Stimulated activated naive CD8-positive, alpha-beta T cell treated with anti-CD3 and anti-CD28 coated beads, Interleukin-15, Interleukin-2, amounts not matched to agents 100 U/mL and 50 U/mL, for 24 hours (primary cell): Measurements from ENCODE around the gene PIK3R1.
A peak's percentile ranks its signal among the peaks of the same experiment; 100 is the strongest.

ENCODE experiments used
- ATAC-seq: fragments of 150-1000 bp; cut with Tn5 transposase; one replicate; pipeline ENCODE4 v1.10.0; 2021
- DNase-seq: peaks from one replicate; pipeline ENCODE4 v3.0.0; 2021

The PIK3R1 gene

DNA sequence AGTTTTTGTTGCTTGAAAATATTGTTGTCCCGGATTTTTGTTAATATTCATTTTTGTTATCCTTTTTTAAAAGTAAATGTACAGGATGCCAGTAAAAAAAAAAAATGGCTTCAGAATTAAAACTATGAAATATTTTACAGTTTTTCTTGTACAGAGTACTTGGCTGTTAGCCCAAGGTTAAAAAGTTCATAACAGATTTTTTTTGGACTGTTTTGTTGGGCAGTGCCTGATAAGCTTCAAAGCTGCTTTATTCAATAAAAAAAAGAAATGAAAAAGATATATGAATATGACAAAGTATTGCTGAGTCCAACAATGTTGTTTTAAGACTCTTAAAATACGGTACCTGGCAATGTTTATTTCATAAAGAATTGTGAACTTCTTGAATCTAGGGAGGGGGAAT, 82.9 kb downstream of the PIK3R1 start:
- ATAC-seq (no peak), DNase-seq (no peak)

- ATAC-seq: no peak
Measured at GRCh38 chr5:68299105-68299504, 83.5 kb downstream of the PIK3R1 start.

DNA sequence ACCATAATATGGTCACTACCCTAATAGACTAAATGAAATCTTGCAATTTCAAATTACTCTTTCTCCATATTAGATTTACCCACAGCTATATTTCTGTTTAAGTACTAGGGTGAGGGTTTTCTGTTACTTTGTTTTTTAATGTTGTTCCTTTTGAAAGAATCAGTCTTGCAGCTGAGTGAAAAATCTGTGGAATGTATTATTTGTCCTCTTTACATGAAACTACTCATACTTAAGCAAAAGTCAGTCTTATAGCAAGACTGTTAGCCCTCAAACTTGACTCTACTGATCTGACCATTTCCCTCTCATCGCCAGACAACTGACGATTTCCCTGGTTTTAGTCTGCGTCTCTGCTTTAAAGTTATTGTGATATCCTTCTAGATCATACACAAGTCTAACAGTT, 84.0 kb downstream of the PIK3R1 start:
- ATAC-seq (no peak), DNase-seq (no peak)

More at GRCh38 chr5:68299105-68299504, 83.5 kb downstream of the PIK3R1 start:
- no peak for DNase-seq

- no peak for DNase-seq
- ATAC-seq: peak; percentile 79
Measured at GRCh38 chr5:68303038-68303738, 87.6 kb downstream of the PIK3R1 start.

DNA sequence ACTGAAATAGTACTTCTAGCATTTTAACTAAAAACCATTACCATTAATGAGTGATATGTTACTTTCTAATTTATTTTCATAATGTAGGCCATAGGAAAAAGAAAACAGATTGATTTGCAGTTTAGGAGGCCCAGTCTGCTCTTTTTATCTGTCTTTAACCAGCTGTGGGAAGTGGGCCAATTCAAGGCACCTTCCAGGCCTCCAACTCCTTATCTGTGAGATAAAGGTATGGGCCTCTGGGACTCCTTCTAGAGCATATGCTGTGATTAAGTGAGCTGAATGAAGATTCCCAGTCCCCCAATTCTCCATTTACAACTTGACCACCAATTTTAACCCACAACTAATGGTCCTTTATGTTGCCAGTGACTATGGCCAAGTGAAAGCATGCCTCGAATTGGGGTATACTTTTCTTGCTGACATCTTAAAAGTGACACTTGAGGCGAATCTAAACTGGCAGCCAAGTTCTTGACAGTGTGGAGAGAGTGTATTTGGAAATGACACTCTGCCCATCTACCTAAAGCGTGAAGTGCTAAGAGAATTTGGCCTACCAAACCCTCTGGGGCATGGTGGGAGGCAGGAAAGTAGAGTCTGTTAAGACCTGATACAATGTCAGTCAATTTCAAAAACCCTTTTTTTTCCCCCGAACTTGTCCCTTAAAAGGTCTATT, 88.3 kb downstream of the PIK3R1 start:
- ATAC-seq (no peak), DNase-seq (no peak)

- no peak for ATAC-seq
- DNase-seq: no peak
Measured at GRCh38 chr5:68304421-68305052, 89.0 kb downstream of the PIK3R1 start.

GRCh38 chr5:68305223-68305870, 89.8 kb downstream of the PIK3R1 start:
- ATAC-seq: no peak
- no peak for DNase-seq

DNA sequence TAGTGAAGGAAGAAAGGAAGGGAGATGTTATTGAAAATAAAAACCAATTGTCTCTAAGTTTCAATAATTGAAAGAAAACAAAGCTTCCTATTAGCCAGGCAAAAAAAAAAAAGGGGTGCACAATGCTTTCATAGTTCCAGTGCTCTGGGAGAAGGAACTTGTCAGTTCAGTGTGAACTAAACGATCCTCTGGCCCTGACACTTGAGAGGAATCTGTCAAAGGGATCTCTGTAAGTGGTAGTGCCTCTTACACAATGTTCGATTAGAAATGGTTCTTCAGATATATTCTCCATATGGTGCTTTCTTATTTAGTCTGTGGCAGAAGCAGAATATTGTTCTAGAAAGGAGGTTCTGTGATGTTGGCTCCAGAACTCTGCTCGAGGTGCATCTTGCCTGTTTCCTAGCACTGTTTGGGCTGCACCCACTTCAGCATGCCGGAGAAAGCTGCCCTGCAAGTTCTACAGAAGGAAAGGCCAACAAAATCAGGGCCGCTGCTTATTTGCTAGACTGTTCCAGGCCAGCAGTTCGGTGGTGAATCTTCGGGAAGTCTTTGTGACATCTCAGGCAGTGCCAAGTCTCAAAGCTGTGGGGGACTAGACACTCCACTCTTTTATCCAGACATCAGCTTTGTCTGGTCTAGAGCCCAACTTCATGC, 90.9 kb downstream of the PIK3R1 start:
- no peak for ATAC-seq
- no peak for DNase-seq

- DNase-seq: no peak
- ATAC-seq: no peak
Measured at GRCh38 chr5:68313336-68313735, 97.8 kb downstream of the PIK3R1 start.

DNA sequence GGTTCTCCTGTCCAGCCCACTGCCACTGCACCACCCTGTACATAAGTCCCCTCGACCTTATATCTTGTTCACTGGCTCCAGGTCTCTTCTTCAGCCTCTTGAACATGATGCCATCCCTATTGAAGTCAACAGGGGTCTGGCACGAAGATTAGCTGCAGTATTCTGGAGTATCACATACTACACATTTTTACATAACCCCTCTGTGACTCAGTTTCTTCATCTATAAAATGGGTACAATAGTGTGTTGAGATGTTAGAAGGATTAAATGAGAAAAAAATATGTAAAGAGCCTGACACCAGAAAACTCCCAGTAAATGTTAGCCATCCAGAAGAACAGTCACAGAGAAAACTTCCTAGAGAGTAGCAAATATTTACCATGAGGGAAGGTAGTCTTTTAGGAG, 98.9 kb downstream of the PIK3R1 start:
- no peak for ATAC-seq
- DNase-seq: no peak

GRCh38 chr5:68315679-68316271, 100.2 kb downstream of the PIK3R1 start:
- DNase-seq (peak; percentile 60), ATAC-seq (peak; percentile 96)

- ATAC-seq: no peak
- no peak for DNase-seq
Measured at GRCh38 chr5:68316469-68316868, 100.9 kb downstream of the PIK3R1 start.

DNA sequence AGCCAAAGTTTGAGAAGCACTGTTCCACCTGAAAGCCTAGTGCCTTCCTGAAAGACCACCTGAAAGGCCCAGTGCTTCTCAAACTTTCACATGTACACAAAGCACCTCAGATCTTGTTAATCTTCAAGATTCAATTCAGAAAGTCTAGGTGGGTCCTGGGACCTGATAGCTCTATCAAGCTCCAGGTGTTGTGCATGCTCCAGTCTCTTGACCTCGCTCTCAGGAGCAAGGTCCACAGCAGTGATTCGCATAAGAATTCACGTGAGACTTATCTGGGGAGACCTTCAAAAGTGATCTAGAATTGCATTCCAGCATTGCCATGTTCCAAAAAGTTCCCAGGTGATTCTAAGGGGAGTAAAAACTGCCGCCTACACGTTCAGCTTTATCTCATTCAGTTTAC, 102.1 kb downstream of the PIK3R1 start:
- ATAC-seq (no peak), DNase-seq (no peak)

- DNase-seq (no peak), ATAC-seq (no peak)
Measured at GRCh38 chr5:68318955-68319705, 103.6 kb downstream of the PIK3R1 start.

DNA sequence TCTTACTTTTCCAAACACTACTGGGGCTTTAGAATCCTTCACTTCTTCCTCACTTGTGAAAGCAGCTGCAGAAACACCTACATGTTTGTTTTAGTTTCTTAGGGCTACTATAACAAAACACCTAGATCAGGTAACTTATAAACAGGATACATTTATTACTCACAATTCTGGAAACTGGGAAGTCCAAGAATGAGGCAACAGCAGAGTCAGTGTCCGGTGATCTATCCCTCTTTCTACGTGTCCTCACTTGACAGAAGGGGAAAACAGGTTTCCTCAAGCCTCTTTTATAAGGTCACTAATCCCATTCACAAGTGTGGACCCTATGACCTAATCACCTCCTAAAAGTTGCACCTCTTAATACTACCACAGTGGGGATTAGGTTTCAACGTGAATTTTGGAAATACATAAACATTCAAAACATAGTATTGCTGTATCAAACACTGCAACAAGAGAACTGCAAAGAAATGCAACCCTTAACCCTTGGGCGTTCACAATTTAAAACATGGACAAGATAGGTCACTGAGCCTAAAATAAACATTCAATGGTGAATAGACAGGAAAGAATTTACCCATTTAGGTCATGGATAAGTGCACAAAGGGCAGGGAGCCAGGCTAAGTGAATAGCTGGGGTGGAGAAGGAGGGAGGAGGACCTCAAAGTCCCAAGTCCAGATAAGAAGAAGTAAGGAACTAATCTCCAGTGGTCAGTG, 104.3 kb downstream of the PIK3R1 start:
- DNase-seq (no peak), ATAC-seq (no peak)

GRCh38 chr5:68320413-68320986, 104.9 kb downstream of the PIK3R1 start:
- no peak for DNase-seq
- ATAC-seq: no peak

DNA sequence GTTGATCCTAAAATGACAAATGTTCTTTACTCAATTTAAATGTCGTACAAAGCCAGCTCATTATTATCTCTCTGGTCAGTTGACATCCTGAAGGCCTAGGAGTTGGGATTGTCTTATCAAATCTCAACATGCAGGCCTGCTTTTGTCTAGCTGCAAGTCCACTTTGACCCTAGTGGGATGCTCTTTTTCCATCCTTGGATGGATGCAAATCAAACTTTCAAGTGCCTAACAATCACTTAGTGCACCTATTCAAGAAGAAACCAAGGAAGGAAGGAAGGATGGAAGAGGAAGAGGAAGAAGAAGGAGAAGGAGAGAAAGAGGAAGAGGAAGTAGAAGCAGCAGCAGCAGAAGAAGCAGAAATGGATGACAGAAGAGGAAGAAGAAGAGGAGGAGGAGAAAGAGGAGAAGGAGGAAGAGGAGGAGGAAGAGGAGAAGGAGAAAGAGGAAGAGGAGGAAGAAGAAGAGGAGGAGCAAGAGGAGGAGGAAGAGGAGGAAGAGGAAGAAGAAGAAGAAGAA, 109.6 kb downstream of the PIK3R1 start:
- DNase-seq: no peak
- ATAC-seq: no peak

GRCh38 chr5:68329554-68330255, 114.1 kb downstream of the PIK3R1 start:
- ATAC-seq (no peak), DNase-seq (no peak)

- ATAC-seq (no peak), DNase-seq (no peak)
Measured at GRCh38 chr5:68330574-68330973, 115.0 kb downstream of the PIK3R1 start.
